ENCODE measurements around the gene UBE2K.

- TF ChIP-seq, protein P1, sequence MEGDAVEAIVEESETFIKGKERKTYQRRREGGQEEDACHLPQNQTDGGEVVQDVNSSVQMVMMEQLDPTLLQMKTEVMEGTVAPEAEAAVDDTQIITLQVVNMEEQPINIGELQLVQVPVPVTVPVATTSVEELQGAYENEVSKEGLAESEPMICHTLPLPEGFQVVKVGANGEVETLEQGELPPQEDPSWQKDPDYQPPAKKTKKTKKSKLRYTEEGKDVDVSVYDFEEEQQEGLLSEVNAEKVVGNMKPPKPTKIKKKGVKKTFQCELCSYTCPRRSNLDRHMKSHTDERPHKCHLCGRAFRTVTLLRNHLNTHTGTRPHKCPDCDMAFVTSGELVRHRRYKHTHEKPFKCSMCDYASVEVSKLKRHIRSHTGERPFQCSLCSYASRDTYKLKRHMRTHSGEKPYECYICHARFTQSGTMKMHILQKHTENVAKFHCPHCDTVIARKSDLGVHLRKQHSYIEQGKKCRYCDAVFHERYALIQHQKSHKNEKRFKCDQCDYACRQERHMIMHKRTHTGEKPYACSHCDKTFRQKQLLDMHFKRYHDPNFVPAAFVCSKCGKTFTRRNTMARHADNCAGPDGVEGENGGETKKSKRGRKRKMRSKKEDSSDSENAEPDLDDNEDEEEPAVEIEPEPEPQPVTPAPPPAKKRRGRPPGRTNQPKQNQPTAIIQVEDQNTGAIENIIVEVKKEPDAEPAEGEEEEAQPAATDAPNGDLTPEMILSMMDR (IDR thresholded peaks at IDR 0.05): no peak
- no peak for TF ChIP-seq POLR2A (IDR thresholded peaks at IDR 0.05)
Measured at GRCh38 chr4:39664828-39665731, 32.9 kb upstream of the UBE2K start.

All from Peyer's patch (tissue), 4 donors.